Karpas-422 (cell line): ENCODE data around the gene ASB1. TPM values are rescaled to one million over a fixed set of nuclear protein-coding genes. Genes with fewer than 3 reads are reported as not detected.
A peak's percentile ranks its signal among the peaks of the same experiment; 100 is the strongest.

Source experiments
- DNase-seq: peaks from one replicate; pipeline ENCODE4 v3.0.0-alpha.2; 2015
- H2AFZ ChIP-seq: fragments of 200-600 bp; sonication (generic); 2 replicates; pipeline ENCODE4 v1.6.1; 2014; ENCODE audit warnings: antibody characterized with exemption, low read length, mixed read lengths
- H3K27ac ChIP-seq: fragments of 200-600 bp; sonication (generic); 2 replicates; pipeline ENCODE4 v1.5.1; 2014; ENCODE audit warnings: mild to moderate bottlenecking, low read length, moderate library complexity
- H3K27me3 ChIP-seq: fragments of 200-600 bp; sonication (generic); 2 replicates; pipeline ENCODE4 v1.6.1; 2014; ENCODE audit warnings: low read length, mixed read lengths
- H3K36me3 ChIP-seq: fragments of 200-600 bp; sonication (generic); 2 replicates; pipeline ENCODE4 v1.6.1; 2014; ENCODE audit warnings: low read length, mixed read lengths; ENCODE audit not compliant: insufficient read depth
- H3K4me1 ChIP-seq: fragments of 200-600 bp; sonication (generic); 2 replicates; pipeline ENCODE4 v1.6.1; 2014; ENCODE audit warnings: mild to moderate bottlenecking, low read length, mixed read lengths
- H3K4me2 ChIP-seq: fragments of 200-600 bp; sonication (generic); 2 replicates; pipeline ENCODE4 v1.6.1; 2014; ENCODE audit warnings: low read length, low read depth, mild to moderate bottlenecking; ENCODE audit not compliant: poor library complexity, severe bottlenecking
- H3K4me3 ChIP-seq: fragments of 200-600 bp; sonication (generic); 2 replicates; pipeline ENCODE4 v1.5.1; 2014; ENCODE audit warnings: mild to moderate bottlenecking, antibody characterized with exemption, low read length, mixed read lengths
- H3K79me2 ChIP-seq: fragments of 200-600 bp; sonication (generic); 2 replicates; pipeline ENCODE4 v1.6.1; 2014; ENCODE audit warnings: mild to moderate bottlenecking, low read length, mixed read lengths
- H3K9ac ChIP-seq: fragments of 200-600 bp; sonication (generic); 2 replicates; pipeline ENCODE4 v1.6.0; 2014; ENCODE audit warnings: low read length
- H3K9me2 ChIP-seq: fragments of 200-600 bp; sonication (generic), shearing (Covaris generic); replicated peaks from 2 replicates; pipeline ENCODE4 v1.6.0; 2014; ENCODE audit warnings: mild to moderate bottlenecking, low read length, moderate library complexity; ENCODE audit not compliant: insufficient read depth
- H3K9me3 ChIP-seq: fragments of 300-700, 200-600 bp; sonication (generic); 2 replicates; pipeline ENCODE4 v1.6.1; 2014; ENCODE audit warnings: low read length, mixed read lengths
- H4K20me1 ChIP-seq: fragments of 200-600 bp; sonication (generic); 2 replicates; pipeline ENCODE4 v1.6.1; 2014; ENCODE audit warnings: mild to moderate bottlenecking, antibody characterized with exemption, low read length, low read depth; ENCODE audit not compliant: insufficient read depth
- total RNA-seq: library from RNA; depleted of rRNA; stranded (reverse); fragments of >200 nt; shearing (Covaris generic); gene quantifications from 2 replicates; pipeline ENCODE4 v1.2.3, GENCODE V29; 2014; ENCODE audit warnings: low replicate concordance

The ASB1 gene
- total RNA-seq, 1 experiment from 2014 or later, result 25.1 TPM

GRCh38 chr2:238423561-238424312, 3.0 kb upstream of the ASB1 start:
- no peaks in the 10 kb centered on the region for H3K36me3 ChIP-seq
- H3K27me3 ChIP-seq, result no peaks in the 10 kb centered on the region
- no peaks in the 10 kb centered on the region for H4K20me1 ChIP-seq
- peaks cover 27% of the 10 kb centered on the region for H3K79me2 ChIP-seq
- no peak overlapping the region for H3K4me2 ChIP-seq
- no peak overlapping the region for H3K9ac ChIP-seq
- H3K9me3 ChIP-seq, result no peaks in the 10 kb centered on the region
- no peak overlapping the region for H2AFZ ChIP-seq
- no peaks in the 10 kb centered on the region for H3K9me2 ChIP-seq
- H3K27ac ChIP-seq, result no peak overlapping the region
- no peak overlapping the region for H3K4me3 ChIP-seq
- H3K4me1 ChIP-seq, result peaks cover 20% of the 10 kb centered on the region
- DNase-seq, result no peak

DNA sequence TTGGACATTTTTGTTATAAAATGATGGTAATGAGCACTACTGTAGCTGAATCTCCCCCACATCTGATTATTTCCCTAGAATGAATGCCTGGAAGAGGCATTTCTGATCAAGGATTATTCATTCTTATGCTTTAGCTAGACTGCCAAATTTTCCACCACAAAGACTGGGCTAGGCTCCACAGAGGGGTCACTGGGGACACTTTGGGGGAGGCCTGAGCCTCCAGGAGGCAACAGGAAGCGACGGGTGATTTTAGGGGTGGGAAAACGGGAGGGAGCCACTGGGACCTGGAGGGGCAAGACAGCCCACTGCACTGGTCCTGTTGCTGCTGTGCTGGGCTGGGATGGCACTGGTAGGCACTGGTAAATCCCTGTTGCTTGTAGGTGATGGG, 2.4 kb upstream of the ASB1 start:
- no peaks in the 10 kb centered on the region for H3K9me2 ChIP-seq
- H3K9me3 ChIP-seq, result no peaks in the 10 kb centered on the region
- H3K79me2 ChIP-seq, result peaks cover 33% of the 10 kb centered on the region
- H2AFZ ChIP-seq, result no peak overlapping the region
- no peak overlapping the region for H3K27ac ChIP-seq
- no peak overlapping the region for H3K9ac ChIP-seq
- H3K4me3 ChIP-seq, result no peak overlapping the region
- no peak for DNase-seq
- H3K4me1 ChIP-seq, result peaks cover 21% of the 10 kb centered on the region
- no peaks in the 10 kb centered on the region for H4K20me1 ChIP-seq
- H3K27me3 ChIP-seq, result no peaks in the 10 kb centered on the region
- no peak overlapping the region for H3K4me2 ChIP-seq
- peaks cover 3% of the 10 kb centered on the region; the same call in 1 of the 2 replicates for H3K36me3 ChIP-seq

- Histone ChIP-seq H3K4me3 (peak overlapping the region; percentile 97), H3K27ac (no peak overlapping the region), H2AFZ (no peak overlapping the region)
These were observed 1.2 kb upstream of the ASB1 start for GRCh38 chr2:238425505-238425978.

DNA sequence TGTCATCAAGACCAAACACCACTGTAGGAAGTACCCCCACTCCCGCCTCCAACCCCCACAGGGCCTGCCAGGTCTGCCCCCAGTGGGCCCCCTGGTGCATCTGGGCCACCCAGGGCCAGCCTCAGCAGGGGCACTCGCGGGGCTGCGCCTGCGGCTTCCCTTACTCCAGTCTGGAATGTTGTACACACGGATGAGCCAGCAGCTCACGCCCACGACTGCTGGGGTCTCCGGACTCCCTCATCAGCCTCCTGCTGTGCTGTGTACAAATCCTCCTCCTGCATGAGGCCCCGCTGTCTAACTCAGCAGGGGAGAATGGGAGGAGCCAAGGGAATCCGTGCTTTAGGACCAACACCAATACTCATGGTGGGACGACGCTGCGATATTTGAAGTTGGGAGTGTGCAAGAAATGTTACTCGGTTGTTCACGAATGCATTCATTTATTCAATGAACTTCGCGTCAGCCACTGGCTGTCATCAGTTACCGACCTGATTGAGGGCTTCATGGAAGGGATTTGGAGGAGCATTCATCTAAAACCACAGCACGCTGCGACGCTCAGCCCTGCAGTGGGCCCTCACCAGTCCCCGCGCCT, 654 bp upstream of the ASB1 start:
- peaks cover 51% of the 10 kb centered on the region for H3K79me2 ChIP-seq
- no peaks in the 10 kb centered on the region for H3K9me2 ChIP-seq
- H3K4me1 ChIP-seq, result peaks cover 21% of the 10 kb centered on the region
- H3K9me3 ChIP-seq, result no peaks in the 10 kb centered on the region
- H3K27ac ChIP-seq, result peak overlapping the region; percentile 66
- H3K27me3 ChIP-seq, result no peaks in the 10 kb centered on the region
- peak; percentile 75 for DNase-seq
- no peaks in the 10 kb centered on the region for H4K20me1 ChIP-seq
- H2AFZ ChIP-seq, result peak overlapping the region; percentile 39; the same call in 1 of the 2 replicates
- peaks cover 5% of the 10 kb centered on the region; the same call in 1 of the 2 replicates for H3K36me3 ChIP-seq
- H3K9ac ChIP-seq, result peak overlapping the region; percentile 99
- peak overlapping the region; percentile 94 for H3K4me2 ChIP-seq
- peak overlapping the region; percentile 97 for H3K4me3 ChIP-seq

More at GRCh38 chr2:238425505-238425978, 1.2 kb upstream of the ASB1 start:
- no peak for DNase-seq
- Histone ChIP-seq H3K9me2 (no peaks in the 10 kb centered on the region), H3K4me1 (peaks cover 21% of the 10 kb centered on the region), H4K20me1 (no peaks in the 10 kb centered on the region), H3K9me3 (no peaks in the 10 kb centered on the region), H3K27me3 (no peaks in the 10 kb centered on the region), H3K79me2 (peaks cover 46% of the 10 kb centered on the region), H3K4me2 (peak overlapping the region; percentile 94), H3K9ac (peak overlapping the region; percentile 99), H3K36me3 (peaks cover 5% of the 10 kb centered on the region; the same call in 1 of the 2 replicates)

DNA sequence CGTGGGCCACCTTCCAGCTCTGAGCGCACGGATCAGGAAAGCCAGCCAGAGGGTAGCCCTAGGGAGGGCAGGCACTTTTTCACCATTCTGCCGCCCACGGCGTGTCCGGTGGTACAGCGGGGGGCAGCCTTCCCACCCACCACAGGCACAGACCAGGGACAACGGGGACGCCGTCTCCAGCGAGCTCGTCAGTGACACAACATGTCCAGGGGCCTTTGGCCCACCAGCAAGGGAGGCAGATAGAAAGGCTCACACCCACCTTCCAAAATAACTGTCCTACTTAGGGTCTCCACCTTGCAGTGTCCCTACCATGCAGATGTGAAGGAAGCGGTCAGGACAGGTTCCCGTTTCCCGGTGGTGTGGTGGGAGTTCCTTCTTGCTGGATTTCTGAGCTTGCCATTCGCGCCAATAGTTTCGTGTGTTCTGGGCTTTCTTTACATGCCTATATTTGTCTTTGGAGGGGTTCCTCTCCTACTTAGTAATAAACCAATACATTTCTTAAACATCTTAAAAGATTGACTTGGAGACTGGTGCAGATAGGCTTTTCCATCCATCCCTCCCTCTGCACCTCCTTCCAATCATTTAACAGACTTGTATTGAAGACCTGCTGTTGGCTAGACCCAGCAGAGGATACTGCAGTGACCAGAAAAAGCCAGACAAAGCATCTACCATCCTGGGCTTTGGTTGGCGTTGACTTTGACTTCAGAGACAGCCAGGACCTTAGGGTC, 872 bp downstream of the ASB1 start:
- DNase-seq, result no peak
- Histone ChIP-seq H2AFZ (peak overlapping the region; percentile 54; the same call in 1 of the 2 replicates), H3K9me3 (no peaks in the 10 kb centered on the region), H3K4me1 (peaks cover 21% of the 10 kb centered on the region), H3K27ac (peak overlapping the region; percentile 66; the same call in 1 of the 2 replicates), H3K36me3 (peaks cover 7% of the 10 kb centered on the region; the same call in 1 of the 2 replicates), H4K20me1 (no peaks in the 10 kb centered on the region), H3K9ac (peak overlapping the region; percentile 99), H3K79me2 (peaks cover 66% of the 10 kb centered on the region), H3K27me3 (no peaks in the 10 kb centered on the region), H3K9me2 (no peaks in the 10 kb centered on the region), H3K4me3 (peak overlapping the region; percentile 97), H3K4me2 (peak overlapping the region; percentile 94)

- H3K4me2 ChIP-seq, result no peak overlapping the region
- peaks cover 79% of the 10 kb centered on the region for H3K79me2 ChIP-seq
- peaks cover 8% of the 10 kb centered on the region; the same call in 1 of the 2 replicates for H4K20me1 ChIP-seq
- H3K36me3 ChIP-seq, result peaks cover 7% of the 10 kb centered on the region; the same call in 1 of the 2 replicates
- no peaks in the 10 kb centered on the region for H3K9me2 ChIP-seq
- no peak overlapping the region for H3K9ac ChIP-seq
- H3K27ac ChIP-seq, result no peak overlapping the region
- H3K9me3 ChIP-seq, result no peaks in the 10 kb centered on the region
- DNase-seq, result no peak
- 0 out of 2 replicates have a peak overlapping the region, but pooled peaks have one; percentile 97 for H3K4me3 ChIP-seq
- no peak overlapping the region for H2AFZ ChIP-seq
- H3K27me3 ChIP-seq, result no peaks in the 10 kb centered on the region
- H3K4me1 ChIP-seq, result peaks cover 21% of the 10 kb centered on the region
These were observed 2.1 kb downstream of the ASB1 start for GRCh38 chr2:238428866-238429265.

GRCh38 chr2:238430781-238431180, 4.1 kb downstream of the ASB1 start:
- peaks cover 17% of the 10 kb centered on the region for H4K20me1 ChIP-seq
- H3K36me3 ChIP-seq, result peaks cover 16% of the 10 kb centered on the region; the same call in 1 of the 2 replicates
- no peaks in the 10 kb centered on the region for H3K27me3 ChIP-seq
- peaks cover 16% of the 10 kb centered on the region for H3K4me1 ChIP-seq
- H3K27ac ChIP-seq, result no peak overlapping the region
- H3K4me3 ChIP-seq, result no peak overlapping the region
- H3K9me2 ChIP-seq, result no peaks in the 10 kb centered on the region
- H2AFZ ChIP-seq, result no peak overlapping the region
- H3K4me2 ChIP-seq, result no peak overlapping the region
- no peak overlapping the region for H3K9ac ChIP-seq
- no peak for DNase-seq
- H3K9me3 ChIP-seq, result no peaks in the 10 kb centered on the region
- peaks cover 93% of the 10 kb centered on the region for H3K79me2 ChIP-seq
